Suppressor macrophage treated with lipopolysaccharide for 4 hours (primary cell): ENCODE measurements around the gene FBN3.

Source experiments
- DNase-seq: peaks from one replicate; pipeline ENCODE4 v3.0.0-alpha.2; 2020

FBN3 gene

GRCh38 chr19:8148088-8148409 lies 1.3 kb downstream of the FBN3 start:
- DNase-seq: no peak

GRCh38 chr19:8147582-8147978 lies 1.8 kb downstream of the FBN3 start:
- no peak for DNase-seq

DNA sequence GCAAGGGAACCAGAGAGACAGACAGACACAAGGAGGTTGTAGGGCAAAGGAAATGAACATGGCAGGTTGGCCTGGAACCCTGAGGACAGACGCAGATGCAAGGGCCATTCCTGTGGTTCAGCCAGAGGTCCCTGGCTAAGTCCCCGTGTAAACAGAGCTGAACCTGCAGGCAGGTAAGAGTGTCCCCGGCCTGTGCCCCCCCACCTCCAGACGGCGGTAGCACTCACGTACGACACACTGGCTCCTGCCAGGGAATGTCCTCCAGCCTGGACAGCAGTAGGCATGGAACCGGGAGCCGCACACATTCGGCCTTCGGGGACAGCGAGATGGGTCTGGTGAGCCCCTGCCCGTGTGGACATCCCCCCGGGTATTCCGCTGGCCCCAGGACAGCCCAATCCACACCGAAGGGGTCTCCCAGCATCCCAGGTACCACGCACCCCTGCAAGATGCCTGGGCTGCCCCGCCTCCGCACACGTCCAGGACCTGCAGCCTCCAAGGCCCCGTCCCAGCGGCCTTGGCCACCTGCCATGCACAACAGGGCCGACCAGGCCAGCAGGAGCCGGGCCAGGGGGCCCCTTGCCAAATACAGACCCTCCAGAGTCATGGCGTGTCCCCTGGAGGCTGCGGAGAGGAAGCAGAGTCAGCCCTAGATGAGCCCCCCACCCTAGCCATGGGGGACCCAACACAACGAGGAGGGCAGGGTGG lies 2.4 kb downstream of the FBN3 start:
- no peak for DNase-seq

GRCh38 chr19:8144273-8144995 lies 5.0 kb downstream of the FBN3 start:
- DNase-seq: no peak

DNA sequence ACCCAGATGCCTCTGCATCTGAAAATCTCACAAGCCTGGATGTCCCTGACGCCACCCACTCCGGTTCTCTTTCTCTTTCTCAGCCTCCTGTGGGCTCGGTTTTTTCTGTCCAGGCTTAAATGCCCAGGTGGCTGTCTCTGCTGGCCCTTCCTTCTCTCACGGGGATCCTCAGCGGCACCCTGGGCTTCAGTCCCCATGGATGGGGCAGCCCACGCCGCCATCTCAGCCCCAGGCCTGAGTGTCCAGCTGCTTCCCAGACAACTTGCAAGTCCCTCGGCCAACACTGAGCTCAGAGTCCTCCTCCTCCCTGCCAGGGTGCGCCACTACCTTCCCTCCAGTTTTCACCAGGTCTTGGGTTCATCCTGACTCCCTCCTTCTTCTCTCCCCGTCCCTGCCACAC lies 6.4 kb downstream of the FBN3 start:
- no peak for DNase-seq

GRCh38 chr19:8142513-8142900 lies 6.9 kb downstream of the FBN3 start:
- DNase-seq: no peak

DNA sequence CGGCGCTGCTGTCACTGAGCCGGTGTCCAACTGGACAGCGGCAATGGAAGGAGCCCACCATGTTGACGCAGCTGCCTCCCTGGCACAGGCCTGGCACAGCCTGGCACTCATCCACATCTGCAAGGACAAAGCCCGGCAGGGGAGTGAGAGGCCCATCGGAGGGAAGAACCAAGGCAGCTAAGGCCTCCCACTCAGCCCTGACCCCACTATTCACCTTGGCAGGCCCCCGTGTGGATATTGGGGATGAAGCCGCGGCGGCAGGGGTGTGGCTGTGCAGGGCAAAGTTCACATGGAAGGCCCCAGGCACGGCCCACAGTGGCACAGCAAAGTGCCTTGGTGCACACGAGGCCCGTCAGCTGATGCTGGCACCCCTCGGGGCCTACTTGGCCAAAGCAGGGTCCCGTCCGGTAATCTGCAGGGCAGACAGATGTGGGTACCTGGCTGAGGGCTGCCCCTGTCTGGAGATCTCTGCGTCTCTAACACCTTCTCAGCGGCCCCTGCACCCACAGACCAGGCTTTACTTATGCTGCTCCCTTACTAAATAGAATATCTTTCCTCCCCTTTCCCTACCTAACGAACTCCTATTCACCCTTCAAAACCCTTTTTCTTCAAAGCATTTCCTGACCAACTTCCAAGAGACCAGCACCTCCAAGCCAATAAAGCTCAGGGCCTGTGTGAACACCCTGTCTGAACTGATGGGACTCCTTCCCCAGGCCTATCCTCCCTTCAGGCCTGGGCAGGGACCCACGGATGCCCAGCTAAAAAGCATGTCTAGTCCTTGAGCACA lies 7.5 kb downstream of the FBN3 start:
- no peak for DNase-seq

GRCh38 chr19:8138201-8138600 lies 11.2 kb downstream of the FBN3 start:
- no peak for DNase-seq

- no peak for DNase-seq
Measured at GRCh38 chr19:8137425-8137824, 12.0 kb downstream of the FBN3 start.

GRCh38 chr19:8135946-8136618 lies 13.3 kb downstream of the FBN3 start:
- DNase-seq: no peak

GRCh38 chr19:8132858-8133458 lies 16.4 kb downstream of the FBN3 start:
- no peak for DNase-seq

- no peak for DNase-seq
Measured at GRCh38 chr19:8131517-8131916, 17.9 kb downstream of the FBN3 start.

DNA sequence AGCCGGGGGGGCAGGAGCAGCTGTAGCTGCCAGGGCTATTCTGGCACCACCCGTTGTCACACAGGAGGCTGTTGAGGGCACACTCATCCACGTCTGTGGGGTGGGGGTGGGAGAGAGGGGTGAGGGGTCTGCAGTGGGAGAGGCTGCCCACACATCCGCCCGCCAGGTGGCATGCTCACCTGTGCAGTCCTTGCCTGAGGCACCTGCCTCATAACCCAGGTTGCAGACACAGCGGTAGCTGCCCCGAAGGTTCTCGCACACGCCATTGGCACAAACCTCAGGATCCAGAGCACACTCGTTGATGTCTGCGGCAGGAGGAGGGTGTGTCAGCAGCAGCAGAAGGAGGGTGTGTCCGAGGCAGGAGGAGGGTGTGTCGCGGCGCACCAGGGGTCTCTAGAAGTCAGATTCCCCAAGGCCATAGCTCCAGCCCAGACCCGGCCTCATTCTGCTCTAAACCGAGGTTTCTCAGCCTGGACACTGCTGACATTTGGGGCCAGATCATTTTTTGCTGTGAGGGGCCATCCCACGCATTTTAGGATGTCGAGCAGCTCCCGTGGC lies 20.3 kb downstream of the FBN3 start:
- no peak for DNase-seq

GRCh38 chr19:8128551-8128950 lies 20.8 kb downstream of the FBN3 start:
- no peak for DNase-seq

- no peak for DNase-seq
Measured at GRCh38 chr19:8127311-8127710, 22.1 kb downstream of the FBN3 start.

GRCh38 chr19:8126511-8126910 lies 22.9 kb downstream of the FBN3 start:
- no peak for DNase-seq

DNA sequence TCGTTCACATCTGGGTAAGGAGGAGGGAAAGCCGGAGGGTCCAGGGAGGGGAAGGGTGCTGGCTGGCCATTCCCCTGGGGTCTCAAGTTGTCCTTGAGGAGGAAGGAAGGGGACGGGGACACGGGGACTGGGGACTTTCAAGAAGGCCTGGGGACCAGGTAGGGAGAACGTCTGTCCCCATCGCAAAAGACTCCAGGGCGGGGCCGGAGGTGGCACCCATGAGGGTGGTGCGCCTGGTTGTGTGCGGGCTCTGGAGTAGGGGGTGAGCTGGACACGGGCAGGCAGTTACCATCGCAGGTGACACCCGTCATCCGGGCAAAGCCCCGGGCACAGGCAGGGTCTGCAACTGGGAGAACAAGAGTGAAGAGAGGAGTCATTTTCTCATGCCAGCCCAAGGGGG lies 23.4 kb downstream of the FBN3 start:
- no peak for DNase-seq

DNA sequence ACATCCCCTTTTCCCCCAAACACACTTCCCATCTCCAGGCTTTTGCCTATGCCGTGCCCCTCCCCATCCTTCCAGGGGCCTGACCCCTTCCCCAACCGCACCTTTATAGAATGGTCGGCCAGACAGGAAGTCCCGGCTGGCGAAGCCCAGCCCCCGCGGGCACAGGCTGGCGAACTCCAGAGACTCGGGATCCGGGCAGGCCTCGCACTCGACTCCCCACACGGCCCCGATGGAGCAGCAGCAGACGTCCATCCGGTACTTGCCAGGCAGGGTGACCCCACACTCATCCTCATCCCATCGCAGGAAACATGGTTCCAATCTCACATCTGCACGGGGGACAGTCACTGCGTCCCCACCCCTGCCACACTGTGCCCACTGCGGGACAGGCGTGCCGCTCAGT lies 25.7 kb downstream of the FBN3 start:
- no peak for DNase-seq

DNA sequence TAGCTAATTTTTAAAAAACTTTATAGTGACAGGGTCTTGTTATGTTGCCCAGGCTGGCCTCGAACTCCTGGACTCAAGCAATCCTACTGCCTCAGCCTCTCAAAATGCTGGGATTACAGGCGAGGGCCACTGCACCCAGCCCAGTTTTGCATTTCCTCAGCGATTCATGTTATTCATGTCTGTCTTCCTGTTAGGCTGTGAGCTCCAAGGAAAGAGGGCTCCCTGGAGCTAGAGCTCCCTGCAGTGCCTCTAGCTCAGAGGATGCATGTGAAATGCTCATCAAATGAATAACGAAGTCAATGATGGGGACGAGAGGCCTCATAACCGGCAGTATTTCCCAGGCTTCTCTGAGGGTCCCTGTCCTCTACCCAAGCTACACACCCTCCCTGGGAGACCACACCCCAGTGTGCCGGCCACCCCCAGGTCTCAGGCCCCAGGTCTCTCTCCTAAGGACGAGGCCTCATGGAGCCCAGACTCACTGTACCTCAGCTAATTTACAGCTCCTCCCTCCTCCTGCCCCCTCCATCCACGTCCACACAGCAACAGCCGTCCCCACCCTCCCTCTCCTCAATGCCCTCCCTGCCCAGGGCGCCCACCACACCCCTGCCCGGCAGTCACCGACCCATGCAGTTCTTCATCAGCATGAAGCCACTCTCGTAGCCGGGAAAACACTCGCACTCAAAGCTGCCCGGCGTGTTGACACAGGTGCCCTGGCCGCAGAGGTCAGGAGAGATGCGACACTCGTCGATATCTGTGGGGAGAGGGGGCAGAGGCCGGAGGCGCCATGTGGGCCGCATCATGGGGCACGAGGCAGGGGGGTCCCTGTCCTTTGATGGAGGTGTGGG lies 28.5 kb downstream of the FBN3 start:
- no peak for DNase-seq

- no peak for DNase-seq
Measured at GRCh38 chr19:8117991-8118390, 31.4 kb downstream of the FBN3 start.

GRCh38 chr19:8116437-8117293 lies 32.7 kb downstream of the FBN3 start:
- DNase-seq: no peak
